Esophagus squamous epithelium (tissue), 5 donors: Measurements from ENCODE around the gene TMEM214. TPM values are rescaled to one million over a fixed set of nuclear protein-coding genes. Genes with fewer than 3 reads are reported as not detected.

Source experiments
- DNase-seq: peaks from one replicate; lab custom pipeline; 2025; lab: John Stamatoyannopoulos, UW
- H3K27ac ChIP-seq, 4 donors: fragments of 200-600 bp; sonication (generic); one replicate each; pipeline ENCODE4 v1.5.1; 2016 to 2019; ENCODE audit warnings: mild to moderate bottlenecking in 1 of 4
- H3K27me3 ChIP-seq, 4 donors: fragments of 200-600 bp; sonication (generic); 1 replicate in 3 of 4; 2 replicates in 1 of 4; pipeline versions ENCODE4 v1.5.1 to v1.6.0; 2017 to 2021; ENCODE audit warnings: antibody characterized with exemption in 1 of 4
- H3K36me3 ChIP-seq, 3 donors: fragments of 200-600 bp; sonication (generic); one replicate each; pipeline ENCODE4 v1.5.1; 2016 to 2019
- H3K4me1 ChIP-seq, 3 donors: fragments of 200-600 bp; sonication (generic); one replicate each; pipeline ENCODE4 v1.5.1; 2017 to 2019
- H3K4me3 ChIP-seq, 4 donors: fragments of 200-600 bp; sonication (generic); 1 replicate in 3 of 4; 2 replicates in 1 of 4; pipeline ENCODE4 v1.5.1; 2016 to 2019; ENCODE audit warnings: mild to moderate bottlenecking in 2 of 4, moderate library complexity in 1 of 4
- H3K9me3 ChIP-seq, 3 donors: fragments of 200-600 bp; sonication (generic); one replicate each; pipeline ENCODE4 v1.5.1; 2016 to 2019
- CTCF ChIP-seq, 6 experiments: fragments of 450-650 bp in 4 of 6; fragments of 200-600 bp in 2 of 6; sonication (generic) in 2 of 6; IDR thresholded peaks; one replicate each; pipeline ENCODE4 v1.5.1; 2016 to 2019; ENCODE audit warnings: antibody characterized with exemption in 6 of 6, mild to moderate bottlenecking in 4 of 6, moderate library complexity in 4 of 6
- POLR2A ChIP-seq, 4 donors: fragments of 450-650 bp; IDR thresholded peaks; one replicate each; pipeline ENCODE4 v1.6.1; 2017; ENCODE audit warnings: antibody characterized with exemption in 4 of 4, mild to moderate bottlenecking in 4 of 4, moderate library complexity in 3 of 4
- WGBS, 2 donors: methylation state at CpG; one replicate each; pipeline ENCODE4 v1.1.5; 2018; 5-methylcytosine and 5-hydroxymethylcytosine counted together
- intact Hi-C: fragments of 100-400 bp; cut with DNase I; formaldehyde crosslinking; loops from one replicate; pipeline ENCODE4 v1.15.0; 2022
- total RNA-seq, 4 donors: library from RNA; depleted of rRNA; stranded (reverse); fragments of >200 nt; gene quantifications; one replicate each; pipeline ENCODE4 v1.1.0, GENCODE V29; 2016
- donor health status: DM: yes; HTN: yes; CAD: no.

The TMEM214 gene
- total RNA-seq, 4 donors from 2014 or later: 15.7 to 34.5 (median 32.1) TPM

- H3K27me3 ChIP-seq: no peaks in the 10 kb centered on the region
- H3K9me3 ChIP-seq: no peaks in the 10 kb centered on the region
- H3K4me1 ChIP-seq: peaks cover 21 to 91% (median 37%) of the 10 kb centered on the region in 3 donors
- intact Hi-C loops: no loop called here
- H3K36me3 ChIP-seq: no peaks in the 10 kb centered on the region
- no peak for TF ChIP-seq CTCF (IDR thresholded peaks at IDR 0.05)
- peak in 2 of 4 donors; percentile 13 to 41 for TF ChIP-seq POLR2A (IDR thresholded peaks at IDR 0.05)
- 40 to 57% methylated on average over 17 to 23 of the region's 41 CpGs for WGBS, 2 donors
- H3K27ac ChIP-seq: peak within 1 kb of the TSS; percentile 71 to 98 (median 84)
- no peak for DNase-seq
- H3K4me3 ChIP-seq: peak within 1 kb of the TSS; percentile 28 to 63 (median 48)
Observed at GRCh38 chr2:27078267-27079194, 45.8 kb downstream of the TMEM214 start, which contains the start of gene EMILIN1. TSS of gene EMILIN1 (plus strand) at chr2:27078615. CDS start at chr2:27079066, 451 bp downstream.

- no peaks in the 10 kb centered on the region for H3K27me3 ChIP-seq
- H3K27ac ChIP-seq: peak overlapping the region; percentile 71 to 98 (median 84)
- no peak for DNase-seq
- no peaks in the 10 kb centered on the region for H3K9me3 ChIP-seq
- peak overlapping the region; percentile 28 to 63 (median 48) for H3K4me3 ChIP-seq
- peaks cover 21 to 90% (median 36%) of the 10 kb centered on the region in 3 donors for H3K4me1 ChIP-seq
- H3K36me3 ChIP-seq: no peaks in the 10 kb centered on the region
- intact Hi-C loops: no loop called here
- WGBS, 2 donors: 76 to 81% methylated on average over 4 to 7 of the region's 14 CpGs
- TF ChIP-seq POLR2A (IDR thresholded peaks at IDR 0.05) (no peak), CTCF (IDR thresholded peaks at IDR 0.05) (no peak)
Observed at GRCh38 chr2:27079233-27080139, 46.7 kb downstream of the TMEM214 start.

GRCh38 chr2:27080140-27080469, 47.3 kb downstream of the TMEM214 start:
- intact Hi-C loops: no loop called here
- Histone ChIP-seq H3K27ac (peak overlapping the region; percentile 71 to 98 (median 84)), H3K4me1 (peaks cover 24 to 88% (median 32%) of the 10 kb centered on the region in 3 donors), H3K27me3 (no peaks in the 10 kb centered on the region), H3K36me3 (no peaks in the 10 kb centered on the region), H3K4me3 (peak overlapping the region in 3 of 4 donors; percentile 43 to 63 (median 53)), H3K9me3 (no peaks in the 10 kb centered on the region)
- 73 to 82% methylated on average over 6 of the region's 7 CpGs for WGBS, 2 donors
- TF ChIP-seq CTCF (IDR thresholded peaks at IDR 0.05) (no peak), POLR2A (IDR thresholded peaks at IDR 0.05) (no peak)
- no peak for DNase-seq

- Histone ChIP-seq H3K36me3 (no peaks in the 10 kb centered on the region), H3K27me3 (no peaks in the 10 kb centered on the region), H3K9me3 (no peaks in the 10 kb centered on the region), H3K4me3 (peak overlapping the region in 3 of 4 donors; percentile 27 to 63 (median 53)), H3K27ac (peak overlapping the region in 3 of 4 donors; percentile 83 to 98 (median 86)), H3K4me1 (peaks cover 28 to 88% (median 32%) of the 10 kb centered on the region in 3 donors)
- 68 to 80% methylated on average over 7 to 12 of the region's 14 CpGs for WGBS, 2 donors
- no peak for TF ChIP-seq POLR2A (IDR thresholded peaks at IDR 0.05)
- TF ChIP-seq CTCF (IDR thresholded peaks at IDR 0.05): no peak
- intact Hi-C loops: no loop called here
- no peak for DNase-seq
Observed at GRCh38 chr2:27080603-27080936, 47.8 kb downstream of the TMEM214 start.
